Activated naive CD4-positive, alpha-beta T cell treated with anti-CD3 and anti-CD28 coated beads, Interleukin-2, amount 50 U/mL, for 16 hours (primary cell): Measurements from ENCODE around the gene XPR1.
"Not testable (repeated sequence)": the region's sequence is repeated elsewhere in the genome, so short reads cannot be mapped to it uniquely, and the experiment has no call there.

Source experiments
- DNase-seq: peaks from one replicate; pipeline ENCODE4 v3.0.0-alpha.2; 2020

XPR1 gene

DNA sequence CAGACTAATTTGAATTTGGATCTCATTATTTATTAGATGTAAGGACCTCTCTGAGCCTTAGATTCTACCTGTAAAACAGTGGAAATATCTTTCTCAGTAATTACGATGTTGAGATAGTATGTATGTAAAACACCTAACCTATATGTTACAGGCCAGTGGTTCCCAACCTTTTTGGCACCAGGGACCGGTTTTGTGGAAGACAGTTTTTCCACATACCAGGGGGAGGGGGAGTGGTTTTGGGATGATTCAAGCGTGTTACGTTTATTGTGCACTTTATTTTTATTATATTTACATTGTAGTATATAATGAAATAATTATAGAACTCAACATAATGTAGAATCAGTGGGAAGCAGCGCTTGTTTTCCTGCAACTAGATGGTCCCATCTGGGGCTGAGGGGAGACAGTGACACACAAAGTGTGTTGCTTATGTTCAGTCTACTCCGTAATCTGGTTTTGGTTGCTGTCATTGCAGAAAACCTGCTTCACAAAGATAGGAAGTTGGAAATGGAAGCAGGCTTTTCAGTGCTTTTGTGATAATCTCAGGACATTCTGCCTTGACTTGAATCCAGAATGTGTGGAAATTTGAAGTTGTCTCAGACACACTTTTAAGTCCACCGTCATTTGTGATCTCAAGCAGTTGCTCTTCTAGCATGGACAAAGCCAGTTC is 12.8 kb downstream of the XPR1 start:
- no peak for DNase-seq

GRCh38 chr1:180645261-180645660 is 13.4 kb downstream of the XPR1 start:
- DNase-seq, result not testable (repeated sequence)

DNA sequence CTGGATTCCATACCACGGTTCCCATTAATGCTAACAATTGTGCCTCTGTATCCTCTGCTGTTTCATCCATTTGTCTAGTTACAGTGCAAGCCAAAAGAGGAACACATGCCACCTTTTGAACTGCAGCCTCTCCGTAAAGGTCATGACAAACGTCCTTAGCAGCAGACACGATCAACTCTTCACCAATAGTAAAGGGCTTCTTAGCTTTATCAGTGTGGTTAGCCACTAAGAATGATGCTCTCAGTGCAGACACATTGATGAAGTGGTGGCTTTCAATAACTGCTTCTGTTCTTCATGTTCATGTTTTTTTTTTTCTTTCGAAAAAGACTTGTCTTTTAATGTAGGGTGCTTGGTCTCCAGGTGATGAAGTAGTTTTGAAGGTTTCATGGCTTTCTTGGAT is 14.3 kb downstream of the XPR1 start:
- no peak for DNase-seq

DNA sequence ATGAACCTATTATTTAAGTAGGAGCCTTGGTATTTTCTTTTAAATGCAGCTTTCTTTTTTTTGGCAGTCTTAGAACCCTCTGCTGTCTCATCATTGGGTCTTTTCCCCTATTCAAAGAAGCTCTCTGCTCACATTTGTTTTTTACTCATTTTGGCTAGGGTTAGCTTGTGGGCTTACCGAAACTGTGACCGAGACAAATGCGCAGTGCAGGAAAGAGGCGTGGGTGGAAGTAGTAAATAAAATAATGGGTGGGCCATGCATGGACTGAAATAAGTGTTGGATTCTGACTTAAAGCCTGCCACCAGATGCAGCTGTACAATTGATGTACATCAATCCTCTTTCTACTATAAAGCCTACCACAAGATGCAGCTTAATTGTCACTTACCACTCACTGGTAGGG is 14.7 kb downstream of the XPR1 start:
- no peak for DNase-seq

DNA sequence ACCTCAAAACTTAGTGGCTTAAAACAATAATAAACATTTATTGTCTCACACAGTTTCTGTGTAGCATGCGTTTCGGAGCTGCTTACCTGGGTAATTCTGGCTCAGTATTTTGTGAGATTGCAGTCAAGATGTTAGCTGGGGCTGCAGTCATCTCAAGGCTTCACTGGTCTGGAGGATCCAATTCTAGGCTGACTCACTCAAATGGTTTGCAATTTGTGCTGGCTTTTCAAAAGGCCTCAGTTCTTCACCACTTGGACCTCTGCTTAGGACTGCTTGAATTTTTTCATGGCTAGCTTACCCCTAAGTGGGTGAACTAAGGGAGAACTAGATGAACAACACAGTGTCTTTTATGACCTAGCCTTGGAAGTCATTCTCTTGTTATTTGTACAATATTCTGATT is 21.0 kb downstream of the XPR1 start:
- no peak for DNase-seq

- no peak for DNase-seq
These were observed 30.9 kb downstream of the XPR1 start for GRCh38 chr1:180662709-180663108.

DNA sequence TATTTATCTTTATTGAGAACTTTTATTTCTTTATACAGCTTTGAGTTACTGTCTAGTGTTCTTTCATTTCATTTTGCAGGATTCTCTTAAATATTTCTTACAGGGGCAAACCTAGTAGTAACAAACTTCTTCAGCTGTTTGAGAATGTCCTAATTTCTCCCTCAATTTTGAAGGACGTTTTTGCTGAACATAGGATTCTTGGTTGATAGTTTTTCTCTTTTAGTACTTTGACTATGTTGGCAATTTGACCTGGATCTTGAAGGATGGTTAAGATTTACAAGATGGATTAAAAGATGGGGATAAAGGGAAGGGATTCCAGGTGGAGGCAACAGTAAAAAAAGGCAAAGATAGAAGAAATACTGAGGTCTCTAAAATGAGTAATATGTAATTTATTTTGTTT is 38.9 kb downstream of the XPR1 start:
- no peak for DNase-seq

DNA sequence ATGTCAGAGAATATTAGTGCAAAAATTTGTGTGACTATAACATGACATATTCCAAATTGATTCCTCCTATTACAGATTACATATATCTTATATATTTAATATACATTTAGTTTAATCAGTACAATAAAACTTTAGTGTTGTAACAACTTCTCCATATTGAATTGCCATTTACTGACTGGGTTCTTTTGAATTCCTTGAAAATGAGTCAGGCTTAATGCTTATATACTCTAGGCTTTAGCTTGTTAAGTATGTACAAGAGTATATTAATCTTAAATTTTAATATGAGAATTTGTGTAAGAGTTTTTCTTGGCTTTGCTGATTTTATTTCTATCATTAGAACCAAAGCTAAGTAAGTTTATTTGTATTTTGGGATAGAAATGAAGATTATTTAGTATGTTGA is 40.3 kb downstream of the XPR1 start:
- no peak for DNase-seq

GRCh38 chr1:180672505-180672904 is 40.7 kb downstream of the XPR1 start:
- no peak for DNase-seq

DNA sequence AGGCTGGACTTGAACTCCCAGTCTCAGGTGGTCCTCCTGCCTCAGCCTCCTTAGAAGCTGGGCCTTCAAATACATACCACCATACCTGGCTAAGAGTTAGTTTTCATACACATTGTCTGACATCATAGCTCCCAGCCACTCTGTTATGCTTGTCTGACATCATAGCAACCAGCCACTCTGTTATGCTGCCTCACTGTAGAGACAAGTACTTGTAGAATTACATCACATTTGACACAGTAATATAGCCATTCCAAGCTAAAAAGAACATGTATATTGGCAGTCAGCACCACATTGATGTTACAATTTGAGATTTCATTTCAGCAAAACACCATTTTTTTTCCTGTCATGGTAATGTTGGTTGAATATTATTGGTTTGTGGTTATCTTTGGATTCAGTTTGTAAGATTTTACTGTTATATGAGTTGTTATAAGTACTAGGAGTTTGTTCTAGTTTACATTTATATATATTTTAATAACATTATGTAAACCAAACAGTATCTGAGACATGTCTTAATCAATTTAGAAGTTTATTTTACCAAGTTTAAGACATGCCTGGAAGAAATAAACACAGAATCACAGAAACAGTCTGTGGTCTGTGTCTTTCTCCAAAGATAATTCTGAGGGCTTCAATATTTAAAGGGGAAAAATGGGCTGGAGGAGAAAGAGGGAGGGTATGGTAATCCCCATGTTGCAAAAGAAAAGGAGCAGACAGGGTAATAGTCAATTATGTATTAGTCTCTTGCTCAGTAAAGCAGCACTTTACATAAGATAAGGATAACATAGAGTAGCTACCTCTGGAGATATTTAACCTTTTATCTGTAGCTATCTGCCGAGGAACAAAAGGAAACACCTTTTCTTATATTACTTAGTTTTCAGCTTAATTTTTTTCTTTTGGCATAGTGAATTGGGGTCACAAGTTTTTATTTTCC is 43.0 kb downstream of the XPR1 start:
- no peak for DNase-seq

- no peak for DNase-seq
These were observed 43.8 kb downstream of the XPR1 start for GRCh38 chr1:180675586-180675985.

DNA sequence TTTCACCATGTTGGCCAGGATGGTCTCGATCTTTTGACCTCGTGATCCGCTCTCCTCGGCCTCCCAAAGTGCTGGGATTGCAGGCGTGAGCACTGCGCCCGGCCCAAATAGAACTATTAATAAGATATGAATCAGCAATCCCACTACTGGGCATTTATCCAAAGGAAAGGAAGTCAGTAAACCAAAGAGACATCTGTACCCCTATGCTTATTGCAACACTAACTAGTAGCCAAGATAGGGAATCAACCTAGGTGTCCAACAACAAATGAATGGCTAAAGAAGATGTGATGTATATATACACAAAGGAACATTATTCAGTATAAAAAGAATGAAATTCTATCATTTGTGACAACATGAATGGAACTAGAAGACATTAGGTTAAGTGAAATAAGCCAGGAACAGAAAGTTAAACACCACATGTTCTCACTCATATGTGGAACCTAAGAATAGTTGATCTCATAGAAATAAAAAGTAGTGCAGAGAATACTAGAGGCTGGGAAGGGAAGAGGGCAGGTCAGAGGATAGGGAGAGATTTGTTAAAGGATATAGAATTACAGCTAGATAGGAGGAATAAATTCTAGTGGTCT is 48.8 kb downstream of the XPR1 start:
- DNase-seq, result no peak

- DNase-seq, result not testable (repeated sequence)
These were observed 51.3 kb downstream of the XPR1 start for GRCh38 chr1:180683117-180683516.

- DNase-seq, result no peak
These were observed 59.6 kb downstream of the XPR1 start for GRCh38 chr1:180691322-180691913.

GRCh38 chr1:180693564-180694244 is 61.9 kb downstream of the XPR1 start:
- DNase-seq, result no peak

GRCh38 chr1:180695282-180695681 is 63.5 kb downstream of the XPR1 start:
- DNase-seq, result no peak

- no peak for DNase-seq
These were observed 64.5 kb downstream of the XPR1 start for GRCh38 chr1:180696361-180696760.

DNA sequence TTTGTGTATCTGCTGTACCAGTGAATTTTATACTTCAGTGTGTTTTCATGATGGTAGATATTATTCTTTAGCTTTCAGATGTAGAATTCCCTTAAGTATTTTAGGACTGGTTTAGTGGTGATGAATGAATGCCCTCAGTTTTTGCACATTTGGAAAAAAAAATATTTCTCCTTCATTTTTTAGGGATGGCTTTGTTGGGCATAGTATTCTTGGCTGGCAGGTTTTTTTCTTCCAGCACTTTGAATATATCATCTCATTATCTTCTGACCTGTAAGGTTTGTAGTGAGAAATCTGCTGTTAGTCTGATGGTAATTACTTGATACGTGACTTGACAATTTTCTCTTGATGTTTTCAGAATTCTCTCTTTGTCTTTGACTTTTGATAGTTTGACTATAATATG is 66.8 kb downstream of the XPR1 start:
- DNase-seq, result no peak

GRCh38 chr1:180702376-180702775 is 70.6 kb downstream of the XPR1 start:
- DNase-seq, result not testable (repeated sequence)

GRCh38 chr1:180710746-180711145 is 78.9 kb downstream of the XPR1 start:
- DNase-seq, result not testable (repeated sequence)

DNA sequence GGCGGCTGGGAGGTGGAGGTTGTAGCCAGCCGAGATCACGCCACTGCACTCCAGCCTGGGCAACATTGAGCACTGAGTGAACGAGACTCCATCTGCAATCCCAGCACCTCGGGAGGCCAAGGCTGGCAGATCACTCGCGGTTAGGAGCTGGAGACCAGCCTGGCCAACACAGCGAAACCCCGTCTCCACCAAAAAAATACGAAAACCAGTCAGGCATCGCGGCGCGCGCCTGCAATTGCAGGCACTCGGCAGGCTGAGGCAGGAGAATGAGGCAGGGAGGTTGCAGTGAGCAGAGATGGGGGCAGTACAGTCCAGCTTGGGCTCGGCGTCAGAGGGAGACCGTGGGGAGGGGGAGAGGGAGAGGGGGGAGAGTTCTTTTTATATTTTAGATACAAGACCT is 79.4 kb downstream of the XPR1 start:
- not testable (repeated sequence) for DNase-seq

DNA sequence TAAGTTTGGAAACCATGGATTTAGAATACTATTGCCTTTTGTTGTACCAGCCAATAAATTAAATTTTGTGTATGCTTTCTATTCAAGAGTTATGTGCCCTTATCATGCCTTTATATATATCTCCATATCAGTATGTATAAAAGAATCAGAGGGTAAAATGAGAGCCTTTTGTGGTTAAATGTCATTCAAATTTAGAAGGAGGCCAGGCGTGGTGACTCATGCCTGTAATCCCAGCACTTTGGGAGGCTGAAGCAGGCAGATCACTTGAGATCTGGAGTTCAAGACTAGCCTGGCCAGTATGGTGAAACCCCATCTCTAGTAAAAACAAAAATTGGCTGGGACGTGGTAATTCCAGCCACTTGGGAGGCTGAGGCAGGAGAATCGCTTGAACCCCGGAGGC is 88.9 kb downstream of the XPR1 start:
- DNase-seq, result no peak

DNA sequence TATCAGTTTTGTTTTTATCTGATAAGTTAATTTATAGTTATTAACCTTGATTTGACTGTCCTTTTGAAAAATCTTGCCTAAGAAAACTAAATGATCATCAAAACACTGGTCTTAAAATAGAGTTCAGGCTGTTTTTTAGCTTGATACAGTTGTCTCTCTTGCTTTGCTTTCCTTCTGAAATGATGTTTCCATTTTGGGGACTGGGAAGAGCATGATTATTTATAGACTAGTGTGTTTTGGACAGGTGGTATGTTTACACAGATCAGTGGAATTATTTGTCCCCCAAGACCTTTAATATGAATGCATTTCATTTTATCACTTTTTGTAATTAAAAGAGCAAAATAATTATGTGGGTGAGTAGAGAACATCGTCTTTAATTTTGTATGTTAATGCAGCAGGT is 90.8 kb downstream of the XPR1 start:
- no peak for DNase-seq
